ENCODE results near the gene LRMDA. TPM values are rescaled to one million over a fixed set of nuclear protein-coding genes. Genes with fewer than 3 reads are reported as not detected.

The LRMDA gene
- total and polyA plus RNA-seq, 2 donors from 2014 or later: 23.2 to 48.6 TPM

DNA sequence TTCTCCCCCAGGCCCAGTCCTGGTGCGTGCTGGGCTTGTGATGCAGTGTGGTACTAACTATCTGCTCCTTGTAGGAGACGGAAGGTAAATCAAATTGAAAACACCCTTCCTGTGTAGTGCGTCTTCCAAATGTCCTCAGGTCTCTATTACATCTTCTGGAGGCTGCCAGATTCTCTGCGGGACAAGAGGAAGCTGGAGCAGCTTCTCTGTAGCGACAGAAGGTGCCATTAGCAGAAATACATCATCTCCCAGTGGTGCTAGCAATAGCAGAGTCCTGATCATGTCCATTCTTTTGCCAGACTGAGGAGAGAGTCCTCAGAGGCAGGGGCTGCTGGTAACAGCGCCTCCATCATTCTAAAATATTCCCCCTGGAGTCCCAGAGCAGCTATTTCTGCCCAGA, 675.2 kb downstream of the LRMDA start:
- no peak overlapping the region for H3K27ac ChIP-seq (ENCODE audit: low read depth in 2 of 2, low read length in 2 of 2)
- no peak for TF ChIP-seq CTCF (IDR thresholded peaks at IDR 0.05; ENCODE audit: borderline replicate concordance, extremely low read depth, insufficient read depth)
- no peak for DNase-seq
- H3K4me1 ChIP-seq (ENCODE audit: control insufficient read depth in 2 of 3, insufficient read depth in 2 of 3, low read depth in 1 of 3, low read length in 3 of 3): peaks cover 0 to 3% (median 0%) of the 10 kb centered on the region in 3 donors
- no peaks in the 10 kb centered on the region for H3K27me3 ChIP-seq (ENCODE audit: control insufficient read depth, insufficient read depth, low read length)
- no peaks in the 10 kb centered on the region for H3K36me3 ChIP-seq (ENCODE audit: control insufficient read depth in 2 of 3, insufficient read depth in 3 of 3, low read length in 3 of 3)
- H3K9me3 ChIP-seq (ENCODE audit: control insufficient read depth in 2 of 3, insufficient read depth in 1 of 3, low read length in 3 of 3): peaks cover 0 to 2% (median 0%) of the 10 kb centered on the region in 3 donors
- intact Hi-C loops (cut with DNase I): no loop called here
- no peak overlapping the region for H3K9ac ChIP-seq (ENCODE audit: low read length in 3 of 3)
- FAIRE-seq: no peak
- H3K4me3 ChIP-seq (ENCODE audit: low read length in 3 of 3): no peak overlapping the region

GRCh38 chr10:76108563-76109359, 677.3 kb downstream of the LRMDA start:
- H3K4me3 ChIP-seq (ENCODE audit: low read length in 3 of 3): no peak overlapping the region
- no peak overlapping the region for H3K27ac ChIP-seq (ENCODE audit: low read depth in 2 of 2, low read length in 2 of 2)
- FAIRE-seq (no peak), DNase-seq (no peak)
- H3K27me3 ChIP-seq (ENCODE audit: control insufficient read depth, insufficient read depth, low read length): no peaks in the 10 kb centered on the region
- peaks cover 0 to under 1% (median 0%) of the 10 kb centered on the region in 3 donors for H3K4me1 ChIP-seq (ENCODE audit: control insufficient read depth in 2 of 3, insufficient read depth in 2 of 3, low read depth in 1 of 3, low read length in 3 of 3)
- TF ChIP-seq CTCF (IDR thresholded peaks at IDR 0.05; ENCODE audit: borderline replicate concordance, extremely low read depth, insufficient read depth): no peak
- intact Hi-C loops (cut with DNase I): no loop called here
- H3K9ac ChIP-seq (ENCODE audit: low read length in 3 of 3): no peak overlapping the region
- H3K36me3 ChIP-seq (ENCODE audit: control insufficient read depth in 2 of 3, insufficient read depth in 3 of 3, low read length in 3 of 3): no peaks in the 10 kb centered on the region
- H3K9me3 ChIP-seq (ENCODE audit: control insufficient read depth in 2 of 3, insufficient read depth in 1 of 3, low read length in 3 of 3): peaks cover 0 to 2% (median 0%) of the 10 kb centered on the region in 3 donors

- H3K4me3 ChIP-seq (ENCODE audit: low read length in 3 of 3): no peak overlapping the region
- intact Hi-C loops (cut with DNase I): no loop called here
- no peak for FAIRE-seq
- no peak overlapping the region for H3K9ac ChIP-seq (ENCODE audit: low read length in 3 of 3)
- peaks cover 0 to 12% (median 2%) of the 10 kb centered on the region in 3 donors for H3K4me1 ChIP-seq (ENCODE audit: control insufficient read depth in 2 of 3, insufficient read depth in 2 of 3, low read depth in 1 of 3, low read length in 3 of 3)
- no peaks in the 10 kb centered on the region for H3K36me3 ChIP-seq (ENCODE audit: control insufficient read depth in 2 of 3, insufficient read depth in 3 of 3, low read length in 3 of 3)
- DNase-seq: no peak
- no peak for TF ChIP-seq CTCF (IDR thresholded peaks at IDR 0.05; ENCODE audit: borderline replicate concordance, extremely low read depth, insufficient read depth)
- no peak overlapping the region for H3K27ac ChIP-seq (ENCODE audit: low read depth in 2 of 2, low read length in 2 of 2)
- peaks cover 0 to 2% (median 0%) of the 10 kb centered on the region in 3 donors for H3K9me3 ChIP-seq (ENCODE audit: control insufficient read depth in 2 of 3, insufficient read depth in 1 of 3, low read length in 3 of 3)
- no peaks in the 10 kb centered on the region for H3K27me3 ChIP-seq (ENCODE audit: control insufficient read depth, insufficient read depth, low read length)
Measured at GRCh38 chr10:76111404-76111803, 680.0 kb downstream of the LRMDA start.
